GM18858 (cell line): Measurements from ENCODE around the gene CPB1.

Experiments used
- ATAC-seq: cut with Tn5 transposase; IDR thresholded peaks from one replicate; pipeline ENCODE4 v1.9.1; 2021; ENCODE audit not compliant: unreplicated experiment

Gene CPB1

DNA sequence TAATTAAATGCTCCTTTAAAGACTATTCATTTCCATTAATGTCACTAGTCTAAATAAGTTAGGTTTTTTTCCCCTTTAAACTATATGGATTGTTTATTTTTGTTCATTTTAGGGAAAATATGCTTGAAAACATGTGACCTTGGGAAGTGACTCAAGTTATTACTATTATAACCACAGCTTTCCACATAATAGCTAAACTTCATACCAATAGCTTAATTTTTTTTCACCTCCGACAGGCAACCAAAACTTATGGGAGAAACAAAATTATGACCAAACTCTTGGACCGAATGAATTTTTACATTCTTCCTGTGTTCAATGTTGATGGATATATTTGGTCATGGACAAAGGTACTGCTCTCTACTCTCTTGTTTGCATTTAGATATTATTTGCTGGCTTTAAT, 53.7 kb downstream of the CPB1 start:
- no peak for ATAC-seq

DNA sequence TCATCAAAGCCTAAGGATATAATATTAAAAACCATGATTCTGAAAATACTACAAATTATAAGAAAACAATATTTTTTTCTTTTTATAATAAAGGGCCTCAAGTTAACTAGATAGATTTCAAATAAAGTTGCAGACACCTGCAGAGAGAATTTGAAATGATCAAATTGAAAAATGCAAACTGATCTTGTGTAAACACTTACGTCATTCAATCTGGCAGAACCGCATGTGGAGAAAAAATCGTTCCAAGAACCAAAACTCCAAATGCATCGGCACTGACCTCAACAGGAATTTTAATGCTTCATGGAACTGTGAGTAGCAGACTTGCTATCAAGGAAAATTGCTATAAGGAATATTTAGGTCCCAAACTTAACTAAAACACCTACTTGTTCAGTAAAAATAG, 54.7 kb downstream of the CPB1 start:
- ATAC-seq: no peak

DNA sequence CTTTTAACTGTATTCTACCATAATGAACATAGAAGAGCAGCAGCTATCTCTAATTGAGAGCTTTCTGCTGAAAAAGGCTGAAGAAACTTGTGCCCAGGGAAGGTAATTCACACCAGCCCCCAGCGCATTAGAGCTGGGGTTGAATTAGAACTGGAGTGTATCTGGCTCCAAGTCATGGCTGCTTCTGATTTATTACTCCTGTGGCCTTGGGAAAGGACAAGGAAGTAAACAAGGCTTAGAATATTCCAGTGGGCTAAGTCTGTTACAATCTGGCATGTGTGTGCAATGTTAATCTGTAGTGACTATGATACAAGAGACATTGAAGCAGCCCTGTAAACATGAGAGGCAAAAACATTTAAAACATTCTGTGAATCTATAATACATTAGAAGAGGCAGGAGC, 55.6 kb downstream of the CPB1 start:
- no peak for ATAC-seq

DNA sequence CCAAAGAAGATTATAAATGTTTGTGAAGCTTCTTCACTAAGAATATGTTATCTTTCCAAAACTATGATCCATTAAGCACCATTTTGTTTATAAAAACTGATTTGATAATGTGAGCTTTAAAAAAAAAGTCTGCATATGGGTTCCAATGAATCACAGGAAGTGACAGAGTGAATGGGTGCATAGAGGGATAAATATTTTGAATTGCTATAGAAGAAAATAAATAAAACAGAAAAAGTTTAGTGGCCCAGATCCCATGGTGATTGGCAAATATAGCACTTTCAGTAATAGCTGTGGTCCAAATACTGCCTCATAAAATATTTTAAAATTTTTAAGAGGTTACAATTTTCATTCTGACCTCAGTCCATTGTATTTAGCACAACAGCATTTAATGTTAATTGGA, 56.6 kb downstream of the CPB1 start:
- no peak for ATAC-seq

DNA sequence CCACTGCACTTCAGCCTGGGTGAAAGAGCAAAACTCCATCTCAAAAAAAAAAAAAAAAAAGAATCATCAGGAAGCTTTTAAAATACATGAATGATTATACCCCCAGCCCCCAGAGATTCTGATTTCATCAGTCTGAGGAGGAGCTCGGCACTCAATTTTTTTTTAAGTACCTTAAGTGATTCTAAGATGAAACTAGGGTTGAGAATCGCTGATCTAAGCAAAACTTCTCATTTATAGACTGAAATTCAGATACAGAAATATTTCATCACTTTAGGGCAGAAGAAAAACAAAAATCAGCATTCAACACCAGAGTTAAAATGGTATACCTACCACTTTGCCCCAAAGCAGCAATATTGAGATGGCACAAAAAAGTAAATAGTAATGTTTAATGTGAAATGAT, 62.2 kb downstream of the CPB1 start:
- ATAC-seq: no peak

DNA sequence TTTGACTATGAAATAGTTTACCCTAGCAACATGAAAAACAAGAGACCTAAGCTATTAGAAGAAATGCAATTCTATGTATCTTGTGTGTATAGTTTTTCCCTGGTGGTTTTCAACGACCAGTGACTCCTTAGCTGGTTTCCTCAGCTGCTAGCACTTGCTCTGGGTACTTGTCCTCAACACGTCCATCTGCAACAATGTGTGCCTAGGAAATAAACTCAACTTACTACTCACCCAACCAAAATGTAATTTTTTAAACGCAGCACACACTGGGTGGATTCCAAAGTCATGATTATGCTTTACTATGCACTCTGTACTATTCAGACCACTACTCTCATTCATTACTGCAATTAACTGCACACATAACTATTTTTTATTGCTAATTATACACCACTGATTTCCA, 68.5 kb downstream of the CPB1 start:
- no peak for ATAC-seq

DNA sequence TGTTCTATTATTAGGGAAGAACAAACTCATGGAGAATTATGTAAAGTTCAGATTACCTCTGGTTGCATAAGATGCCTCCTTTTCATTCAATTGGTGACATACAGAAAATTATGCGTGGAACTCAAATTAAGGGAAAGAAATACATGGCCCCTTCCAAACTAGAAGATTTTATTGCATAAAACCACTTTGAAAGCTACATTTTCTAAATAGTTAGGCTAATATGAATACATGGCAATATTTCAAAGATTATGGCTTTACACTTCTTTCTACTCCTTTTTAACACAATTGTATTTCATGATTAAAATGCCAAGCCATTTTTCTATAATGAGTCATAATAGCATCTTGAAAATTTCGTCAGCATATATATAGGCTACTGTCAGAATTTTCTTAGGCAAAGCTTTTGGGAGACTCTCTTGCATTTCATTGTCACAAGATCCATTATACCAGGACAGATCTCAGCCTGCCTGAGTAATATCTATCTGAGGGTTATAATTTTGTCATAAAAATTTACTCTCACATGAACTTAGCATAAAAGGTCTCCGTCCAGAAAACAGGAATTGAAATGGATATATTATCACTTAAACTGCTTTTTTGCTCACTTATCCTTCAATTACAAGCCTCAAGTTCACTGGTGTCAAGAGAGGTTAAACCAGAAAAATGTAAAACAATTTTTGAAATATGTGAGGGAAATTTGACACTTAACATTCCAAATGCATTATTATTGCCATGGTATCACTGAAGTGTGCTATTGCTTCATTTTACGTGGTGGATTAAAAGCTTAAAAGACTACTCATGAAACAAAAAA, 74.6 kb downstream of the CPB1 start:
- no peak for ATAC-seq

DNA sequence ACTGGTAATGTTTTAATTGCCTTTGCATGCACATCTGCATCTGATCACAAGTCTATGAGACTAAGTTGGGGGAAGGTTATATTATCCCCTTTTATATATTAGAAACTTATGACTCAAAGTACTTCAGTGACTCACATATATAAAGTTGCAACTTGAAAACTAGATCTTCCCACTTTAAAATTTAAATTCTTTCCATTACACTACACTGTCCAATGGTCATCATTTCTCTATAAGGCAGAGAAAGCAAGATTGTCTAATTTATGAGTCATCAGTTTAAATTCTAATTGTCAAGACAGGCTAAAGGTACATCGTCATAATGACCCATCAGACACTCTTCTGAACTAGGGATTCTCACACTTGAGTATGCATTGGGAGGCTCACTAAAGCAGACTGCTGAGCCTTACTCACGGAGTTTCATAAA, 75.4 kb downstream of the CPB1 start:
- no peak for ATAC-seq

DNA sequence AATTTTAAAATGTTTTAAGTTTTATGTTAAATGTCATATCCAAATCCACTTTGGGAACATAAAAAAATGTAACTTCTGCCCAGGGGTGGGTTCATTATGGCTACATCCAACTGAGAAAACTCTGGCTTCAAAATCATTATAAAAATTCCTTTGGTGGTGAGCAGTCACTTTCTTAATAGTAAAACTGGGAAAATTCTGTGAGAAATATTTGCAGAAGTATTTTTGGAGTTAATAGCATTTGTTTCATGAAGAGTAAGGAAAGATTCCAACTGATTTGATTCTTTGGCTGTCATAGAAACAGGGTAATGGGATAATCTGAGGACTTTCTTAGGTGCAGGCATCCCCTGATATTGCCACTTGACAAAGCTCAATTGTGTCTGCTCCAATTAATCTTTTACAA, 76.3 kb downstream of the CPB1 start:
- no peak for ATAC-seq

DNA sequence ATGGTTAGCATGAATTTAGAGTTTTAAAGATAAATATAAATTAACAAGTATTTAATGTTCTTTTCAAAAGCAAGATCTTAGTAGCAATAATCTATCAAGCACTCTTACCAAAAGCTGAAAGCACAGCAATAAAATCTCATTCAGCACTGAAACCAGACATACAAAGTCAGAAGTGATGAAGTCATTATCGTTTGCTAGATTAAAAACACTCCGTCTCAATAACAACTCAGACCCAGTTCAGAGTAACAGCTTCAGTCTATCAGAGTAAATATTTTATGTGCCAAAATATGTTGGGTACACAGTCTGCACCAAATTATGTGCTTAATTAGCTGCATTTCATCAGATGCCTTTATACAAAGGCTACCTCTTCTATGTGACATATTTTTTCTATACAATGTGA, 79.1 kb downstream of the CPB1 start:
- no peak for ATAC-seq
